H1 (cell line): ENCODE measurements around the gene TMEM117. TPM values are rescaled to one million over a fixed set of nuclear protein-coding genes. Genes with fewer than 3 reads are reported as not detected.

Source experiments
- CTCF ChIA-PET: fragments of 300-600 bp; sonication (Branson Sonifier 250); formaldehyde crosslinking; loops from one replicate; lab custom pipeline; 2021; ENCODE audit not compliant: partially characterized antibody; lab: Charles Lee
- POLR2A ChIA-PET: fragments of 300-600 bp; sonication (Branson Sonifier 250); formaldehyde crosslinking; loops from one replicate; lab custom pipeline; 2021; ENCODE audit warnings: inconsistent platforms; ENCODE audit not compliant: partially characterized antibody; lab: Charles Lee
- DNase-seq, 2 experiments: peaks; one replicate each; pipeline versions ENCODE4 v3.0.0 to v3.0.0-alpha.2; 2010 to 2022; ENCODE audit warnings: low spot score in 2 of 2, low read depth in 1 of 2, mixed read lengths in 1 of 2
- FAIRE-seq: peaks from 2 replicates; lab custom pipeline; 2011; peaks lifted over from hg19 to GRCh38; lab: Jason Lieb, UNC
- H2AFZ ChIP-seq: 2 replicates; pipeline ENCODE4 v1.8.1; 2012; ENCODE audit warnings: low read length, inconsistent platforms
- H2AK5ac ChIP-seq: 2 replicates; pipeline ENCODE4 v1.6.1; 2013; ENCODE audit warnings: low read depth, low read length
- H2BK120ac ChIP-seq: replicated peaks from 2 replicates; pipeline ENCODE3; 2013; ENCODE audit warnings: low read depth, low read length, inconsistent platforms
- H2BK12ac ChIP-seq: 2 replicates; pipeline ENCODE4 v1.6.1; 2013; ENCODE audit warnings: low read depth, low read length
- H2BK15ac ChIP-seq: 2 replicates; pipeline ENCODE4 v1.6.1; 2013; ENCODE audit warnings: low read length
- H2BK20ac ChIP-seq: 2 replicates; pipeline ENCODE4 v1.6.1; 2013; ENCODE audit warnings: low read length
- H2BK5ac ChIP-seq: 2 replicates; pipeline ENCODE4 v1.6.1; 2013; ENCODE audit warnings: low read depth, low read length
- H3K14ac ChIP-seq: 2 replicates; pipeline ENCODE4 v1.6.1; 2013; ENCODE audit warnings: inconsistent platforms; ENCODE audit not compliant: insufficient read length
- H3K18ac ChIP-seq: 2 replicates; pipeline ENCODE4 v1.6.1; 2013; ENCODE audit warnings: low read length; ENCODE audit errors: extremely low read depth
- H3K23ac ChIP-seq: 2 replicates; pipeline ENCODE4 v1.6.1; 2013; ENCODE audit warnings: inconsistent platforms; ENCODE audit not compliant: insufficient read length
- H3K23me2 ChIP-seq: 2 replicates; pipeline ENCODE4 v1.6.1; 2013; ENCODE audit warnings: low read depth, low read length
- H3K27ac ChIP-seq: 2 replicates; pipeline ENCODE4 v1.6.1; 2011; ENCODE audit warnings: low read depth, low read length, inconsistent platforms
- H3K27me3 ChIP-seq, 4 experiments: replicated peaks in 1 of 4; 1 replicate in 1 of 4; 2 replicates in 3 of 4; pipeline versions ENCODE4 v1.6.1 to v1.8.1; 2011 to 2013; ENCODE audit warnings: low read length in 3 of 4, mild to moderate bottlenecking in 3 of 4, inconsistent platforms in 2 of 4, mixed read lengths in 2 of 4, moderate library complexity in 1 of 4; ENCODE audit not compliant: control insufficient read depth in 3 of 4, insufficient read depth in 3 of 4; ENCODE audit errors: extremely low read depth in 1 of 4
- H3K36me3 ChIP-seq, 4 experiments: 2 replicates each; pipeline versions ENCODE4 v1.6.1 to v1.8.1; 2011 to 2013; ENCODE audit warnings: mild to moderate bottlenecking in 4 of 4, low read length in 3 of 4, moderate library complexity in 2 of 4, control low read depth in 1 of 4, inconsistent platforms in 1 of 4; ENCODE audit not compliant: insufficient read depth in 4 of 4, control insufficient read depth in 2 of 4
- H3K4ac ChIP-seq: replicated peaks from 2 replicates; pipeline ENCODE3; 2013; ENCODE audit warnings: low read length, low read depth, mixed read lengths, inconsistent platforms; ENCODE audit not compliant: insufficient read length
- H3K4me1 ChIP-seq, 4 experiments: replicated peaks in 1 of 4; 1 replicate in 1 of 4; 2 replicates in 3 of 4; pipeline versions ENCODE4 v1.6.1 to v1.8.1; 2011 to 2013; ENCODE audit warnings: low read length in 3 of 4, inconsistent platforms in 2 of 4, mixed read lengths in 1 of 4; ENCODE audit not compliant: insufficient read depth in 4 of 4, control insufficient read depth in 3 of 4
- H3K4me2 ChIP-seq, 2 experiments: 2 replicates each; pipeline versions ENCODE4 v1.6.1 to v1.8.1; 2011 to 2013; ENCODE audit warnings: low read depth in 2 of 2, low read length in 2 of 2, control low read depth in 1 of 2, inconsistent platforms in 1 of 2, mild to moderate bottlenecking in 1 of 2; ENCODE audit not compliant: insufficient read depth in 1 of 2
- H3K4me3 ChIP-seq, 4 experiments: fragments of 200-600, 300-600 bp in 1 of 4; sonication (generic), shearing (Covaris generic), sonication (Bioruptor Twin) in 1 of 4; 2 replicates each; pipeline versions ENCODE4 v1.5.1 to v1.8.1; 2011 to 2016; ENCODE audit warnings: low read length in 4 of 4, low read depth in 3 of 4, control low read depth in 2 of 4, inconsistent platforms in 2 of 4, mild to moderate bottlenecking in 2 of 4, mixed read lengths in 1 of 4, moderate library complexity in 1 of 4; ENCODE audit not compliant: insufficient read depth in 2 of 4; ENCODE audit errors: extremely low read depth in 1 of 4
- H3K56ac ChIP-seq: replicated peaks from 2 replicates; pipeline ENCODE3; 2013; ENCODE audit warnings: low read depth, mild to moderate bottlenecking, mixed read lengths, low read length, inconsistent platforms; ENCODE audit not compliant: insufficient read length
- H3K79me1 ChIP-seq: 2 replicates; pipeline ENCODE4 v1.6.1; 2013; ENCODE audit warnings: low read depth, low read length, control low read depth
- H3K79me2 ChIP-seq, 2 experiments: 2 replicates each; pipeline versions ENCODE4 v1.6.1 to v1.8.1; 2012 to 2013; ENCODE audit warnings: low read length in 2 of 2, mild to moderate bottlenecking in 2 of 2, inconsistent platforms in 1 of 2; ENCODE audit not compliant: insufficient read depth in 2 of 2, control insufficient read depth in 1 of 2
- H3K9ac ChIP-seq, 4 experiments: replicated peaks in 1 of 4; 1 replicate in 1 of 4; 2 replicates in 3 of 4; pipeline versions ENCODE4 v1.6.1 to v1.8.1; 2011 to 2013; ENCODE audit warnings: low read depth in 3 of 4, low read length in 3 of 4, control low read depth in 2 of 4, mild to moderate bottlenecking in 2 of 4, moderate library complexity in 2 of 4, inconsistent platforms in 1 of 4; ENCODE audit errors: extremely low read depth in 1 of 4
- H3K9me3 ChIP-seq, 2 experiments: 2 replicates each; pipeline versions ENCODE4 v1.6.1 to v1.8.1; 2012 to 2013; ENCODE audit warnings: mild to moderate bottlenecking in 2 of 2, moderate library complexity in 2 of 2, control low read depth in 1 of 2, inconsistent platforms in 1 of 2, low read depth in 1 of 2, low read length in 1 of 2, mixed read lengths in 1 of 2; ENCODE audit not compliant: insufficient read depth in 2 of 2
- H4K20me1 ChIP-seq, 2 experiments: replicated peaks in 1 of 2; 2 replicates each; pipeline versions ENCODE3 to v1.8.1; 2011 to 2013; ENCODE audit warnings: inconsistent platforms in 2 of 2, low read length in 2 of 2, mild to moderate bottlenecking in 1 of 2; ENCODE audit not compliant: insufficient read depth in 2 of 2, control insufficient read depth in 1 of 2
- H4K5ac ChIP-seq: 2 replicates; pipeline ENCODE4 v1.6.1; 2013; ENCODE audit warnings: low read length, low read depth, mixed read lengths, inconsistent platforms; ENCODE audit not compliant: insufficient read length
- H4K8ac ChIP-seq: 2 replicates; pipeline ENCODE4 v1.8.0; 2013; ENCODE audit warnings: mild to moderate bottlenecking, moderate library complexity, low read length, inconsistent platforms; ENCODE audit not compliant: insufficient read depth; ENCODE audit errors: extremely low read depth
- H4K91ac ChIP-seq: replicated peaks from 2 replicates; pipeline ENCODE3; 2013; ENCODE audit warnings: low read length, mixed read lengths, inconsistent platforms; ENCODE audit not compliant: insufficient read length
- BRCA1 ChIP-seq: IDR thresholded peaks from 2 replicates; pipeline ENCODE4 v1.6.1; 2012; ENCODE audit warnings: low read depth, low read length, improper control_type of control experiment
- CEBPB ChIP-seq: IDR thresholded peaks from 2 replicates; pipeline ENCODE4 v1.6.1; 2012; ENCODE audit warnings: low read depth, low read length
- CREB1 ChIP-seq: IDR thresholded peaks from 2 replicates; pipeline ENCODE4 v1.6.1; 2012; ENCODE audit warnings: inconsistent platforms
- GABPA ChIP-seq: IDR thresholded peaks from 2 replicates; pipeline ENCODE4 v1.6.1; 2011; ENCODE audit warnings: mild to moderate bottlenecking, low read length, moderate library complexity, borderline replicate concordance; ENCODE audit not compliant: insufficient read depth
- HDAC2 ChIP-seq, 2 experiments: fragments of 300-600 bp in 1 of 2; sonication (generic) in 1 of 2; IDR thresholded peaks; 2 replicates each; pipeline ENCODE4 v1.6.1; 2011 to 2012; ENCODE audit warnings: low read depth in 2 of 2, low read length in 2 of 2, mild to moderate bottlenecking in 2 of 2, moderate library complexity in 2 of 2, borderline replicate concordance in 1 of 2, inconsistent platforms in 1 of 2
- RBBP5 ChIP-seq: IDR thresholded peaks from 2 replicates; pipeline ENCODE4 v1.7.1; 2012; ENCODE audit warnings: low read depth, mild to moderate bottlenecking, inconsistent platforms, low read length, moderate library complexity, borderline replicate concordance
- TAF7 ChIP-seq: optimal IDR thresholded peaks from 2 replicates; pipeline ENCODE3; 2011; ENCODE audit warnings: low read depth, mild to moderate bottlenecking, inconsistent platforms, low read length, moderate library complexity, borderline replicate concordance
- YY1 ChIP-seq: IDR thresholded peaks from 2 replicates; pipeline ENCODE4 v1.6.1; 2011; ENCODE audit warnings: low read depth, mild to moderate bottlenecking, low read length
- WGBS, 2 experiments: shearing (Covaris generic) in 1 of 2; methylation state at CpG; one replicate each; pipeline versions ENCODE4 v1.1.6 to v1.1.7; 2013 to 2015; ENCODE audit warnings: low lambda C conversion rate in 2 of 2, mixed read lengths in 2 of 2, inconsistent platforms in 1 of 2, low coverage in 1 of 2, missing lambda C conversion rate in 1 of 2; ENCODE audit not compliant: insufficient replicate concordance in 2 of 2, insufficient coverage in 1 of 2, insufficient read length in 1 of 2; ENCODE audit errors: extremely low coverage in 1 of 2, missing lambda C conversion rate in 1 of 2; 5-methylcytosine and 5-hydroxymethylcytosine counted together
- long read RNA-seq, 2 experiments: library from RNA in 1 of 2; library from capped mRNA in 1 of 2; stranded (forward); transcript quantifications; one replicate each; pipeline ENCODE4 v2.0.0, GENCODE V29; 2021; ENCODE audit warnings: inconsistent platforms in 1 of 2
- polyA minus RNA-seq, 3 experiments: library from RNA; depleted of rRNA, polyadenylated mRNA; stranded (reverse); fragments of >200 nt; gene quantifications; 1 replicate in 2 of 3; 2 replicates in 1 of 3; pipeline ENCODE4 v1.2.3, GENCODE V29; 2011
- polyA plus RNA-seq, 7 experiments: library from polyadenylated mRNA; depleted of rRNA in 3 of 7; stranded (reverse) in 5 of 7; unstranded in 2 of 7; fragments of >200 nt in 5 of 7; fragments of 200-250 nt in 2 of 7; gene quantifications; 1 replicate in 5 of 7; 2 replicates in 1 of 7; 4 replicates in 1 of 7; pipeline versions ENCODE4 v1.2.1 to v1.2.3, GENCODE V29; 2011 to 2013; ENCODE audit warnings: missing spikeins in 2 of 7, mixed read lengths in 2 of 7
- total RNA-seq: library from RNA; stranded (reverse); fragmentation: NEBNext Ultra II Directional; extraction: Animal tissue kit (Norgen Biotek cat#: 25700); gene quantifications from 2 replicates; pipeline ENCODE4 v1.2.1, GENCODE V29; 2021

TMEM117 gene
- total RNA-seq (1.4 TPM in 2 replicates), polyA plus RNA-seq (2011; rRNA removed) (0.31 and 0.80 TPM in 2 replicates), polyA minus RNA-seq (2011; rRNA and poly(A)+ RNA removed) (0.39 and 0.57 TPM in 2 replicates)
- 0.62 TPM for polyA plus RNA-seq (2011; cell fraction: cytosol; rRNA removed)
- polyA plus RNA-seq (2011; cell fraction: nucleus; rRNA removed) = 0.24 TPM
- 0.61 to 0.91 TPM (median 0.77 TPM) in 4 replicates for polyA plus RNA-seq (2012, experiment 1 of 2)
- 0.08 TPM for polyA plus RNA-seq (2012, experiment 2 of 2)
- polyA plus RNA-seq (2013, experiment 1 of 2) = 1.1 TPM
- polyA plus RNA-seq (2013, experiment 2 of 2) = 1.3 TPM
- not detected for polyA minus RNA-seq (2011; cell fraction: cytosol; rRNA and poly(A)+ RNA removed)
- polyA minus RNA-seq (2011; cell fraction: nucleus; rRNA and poly(A)+ RNA removed) = 2.7 TPM
- long read RNA-seq, experiment 1, partial matches to known transcripts = 0 of 2 reads
- long read RNA-seq, experiment 1, other reads (novel, unspliced or antisense) = 2 of 2 reads
- long read RNA-seq, experiment 2 = 0 reads

DNA sequence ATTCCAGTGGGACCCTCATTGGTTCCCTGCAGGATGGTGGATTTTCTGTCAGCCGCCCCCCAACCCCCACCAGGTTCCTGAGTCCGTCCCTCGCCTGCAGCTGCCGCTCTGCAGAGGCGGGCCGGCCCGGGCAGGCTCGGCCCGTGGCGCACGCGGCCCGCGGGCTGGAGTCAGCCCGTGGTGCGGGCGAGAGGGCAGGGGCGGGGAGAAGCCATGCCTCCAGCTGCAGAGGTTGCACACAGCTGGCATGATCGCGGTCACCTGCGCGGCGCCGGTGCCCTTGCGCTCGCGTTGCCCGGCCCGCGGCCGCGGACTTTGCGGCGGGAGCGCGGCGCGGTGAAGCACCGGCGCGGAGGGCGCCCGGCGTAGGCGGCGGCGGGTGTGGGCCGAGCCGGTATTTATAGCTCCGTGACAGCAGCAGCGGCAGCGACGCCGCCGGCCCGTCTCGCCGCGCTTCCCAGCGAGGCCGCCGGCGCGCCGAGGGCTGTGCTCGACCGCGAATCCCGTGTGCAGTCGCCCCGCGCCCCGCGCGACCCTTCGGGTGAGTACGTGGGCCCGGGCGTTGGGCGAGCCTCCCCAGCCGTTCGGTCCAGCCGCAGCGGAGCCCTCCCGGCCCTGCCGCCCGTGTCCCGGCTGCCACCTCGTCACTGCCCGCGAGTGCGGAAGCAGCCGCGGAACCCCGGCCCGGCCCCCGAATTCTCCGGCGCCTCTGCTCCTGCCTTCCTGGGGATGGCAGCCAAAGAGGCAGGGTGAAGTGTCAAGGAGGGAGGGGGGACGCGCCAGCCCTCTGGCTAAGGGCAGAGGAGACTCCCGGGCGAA, at the start of gene TMEM117:
TSS of gene TMEM117 (plus strand) at position 426 of the 819 bp plus-strand sequence.
- ChIA-PET CTCF (interaction anchor here (2.0 to 2.1 kb wide), 2 partner anchors 48 to 59 kb away, joined by 5 read pairs; no protein-coding TSS in a partner anchor), POLR2A (interaction anchor here (0.7 to 2.4 kb wide), 2 partner anchors 30 to 214 kb away, joined by 3 to 15 read pairs; partner anchors contain the start of gene TWF1)
- Histone ChIP-seq H3K9ac (peak within 1 kb of the TSS; percentile 13 to 58 (median 36); a peak in 4 of 7 replicates), H4K5ac (no peak within 1 kb of the TSS), H3K23me2 (peaks cover 2% of the 10 kb centered on the region; the same call in 1 of the 2 replicates), H3K23ac (no peak within 1 kb of the TSS), H4K20me1 (no peaks in the 10 kb centered on the region), H3K56ac (no peak within 1 kb of the TSS), H3K27ac (no peak within 1 kb of the TSS), H4K91ac (no peak within 1 kb of the TSS), H2BK20ac (no peak within 1 kb of the TSS), H2BK120ac (no peak within 1 kb of the TSS), H2AK5ac (no peak within 1 kb of the TSS), H3K9me3 (no peaks in the 10 kb centered on the region), H3K79me1 (no peaks in the 10 kb centered on the region), H2BK5ac (no peak within 1 kb of the TSS; the same call in 1 of the 2 replicates), H3K4me3 (peak within 1 kb of the TSS; percentile 61 to 76 (median 69)), H3K4ac (no peak within 1 kb of the TSS), H3K36me3 (no peaks in the 10 kb centered on the region), H3K79me2 (no peaks in the 10 kb centered on the region), H2BK12ac (no peak within 1 kb of the TSS), H3K14ac (no peak within 1 kb of the TSS), H3K27me3 (peaks cover 0 to 25% (median 9%) of the 10 kb centered on the region in 4 experiments; a peak in 5 of 7 replicates), H3K4me2 (peak within 1 kb of the TSS; percentile 71 to 74), H3K18ac (peak within 1 kb of the TSS; percentile 48; the same call in 1 of the 2 replicates), H3K4me1 (peaks cover 0 to 5% (median 2%) of the 10 kb centered on the region in 4 experiments; a peak in 2 of 7 replicates), H2AFZ (peak within 1 kb of the TSS; percentile 72), H4K8ac (no peak within 1 kb of the TSS), H2BK15ac (no peak within 1 kb of the TSS)
- FAIRE-seq (no peak), DNase-seq (peak in 1 of 2 experiments; percentile 80)
- WGBS, 2 experiments = 2% methylated on average over 62 of the region's 103 CpGs; no CpG with 5 or more reads in 1 of the 2 experiments
- TF ChIP-seq HDAC2 (IDR thresholded peaks at IDR 0.05; ENCODE audit: borderline replicate concordance in 1 of 2, low read depth in 2 of 2, low read length in 2 of 2) (peak; percentile 16 to 33; a peak in 1 of 4 replicates), CEBPB (no peak), TAF7 (peak; percentile 17), YY1 (0 out of 2 replicates have a peak, but pooled peaks have one; percentile 37), GABPA (0 out of 2 replicates have a peak, but pooled peaks have one; percentile 5), BRCA1 (no peak), CREB1 (no peak), RBBP5 (peak; percentile 85)
